Stimulated activated CD4-positive, alpha-beta T cell treated with anti-CD3 and anti-CD28 coated beads, Interleukin-1b, Interleukin-23, amount 100 ng/mL, for 24 hours (primary cell): ENCODE results near the gene FBN3.
"Not testable (repeated sequence)": the region's sequence is repeated elsewhere in the genome, so short reads cannot be mapped to it uniquely, and the experiment has no call there.

ENCODE experiments used
- DNase-seq, 4 experiments: peaks; one replicate each; pipeline ENCODE4 v3.0.0-alpha.2; 2020; ENCODE audit warnings: low read depth in 4 of 4, low spot score in 1 of 4

Gene FBN3

DNA sequence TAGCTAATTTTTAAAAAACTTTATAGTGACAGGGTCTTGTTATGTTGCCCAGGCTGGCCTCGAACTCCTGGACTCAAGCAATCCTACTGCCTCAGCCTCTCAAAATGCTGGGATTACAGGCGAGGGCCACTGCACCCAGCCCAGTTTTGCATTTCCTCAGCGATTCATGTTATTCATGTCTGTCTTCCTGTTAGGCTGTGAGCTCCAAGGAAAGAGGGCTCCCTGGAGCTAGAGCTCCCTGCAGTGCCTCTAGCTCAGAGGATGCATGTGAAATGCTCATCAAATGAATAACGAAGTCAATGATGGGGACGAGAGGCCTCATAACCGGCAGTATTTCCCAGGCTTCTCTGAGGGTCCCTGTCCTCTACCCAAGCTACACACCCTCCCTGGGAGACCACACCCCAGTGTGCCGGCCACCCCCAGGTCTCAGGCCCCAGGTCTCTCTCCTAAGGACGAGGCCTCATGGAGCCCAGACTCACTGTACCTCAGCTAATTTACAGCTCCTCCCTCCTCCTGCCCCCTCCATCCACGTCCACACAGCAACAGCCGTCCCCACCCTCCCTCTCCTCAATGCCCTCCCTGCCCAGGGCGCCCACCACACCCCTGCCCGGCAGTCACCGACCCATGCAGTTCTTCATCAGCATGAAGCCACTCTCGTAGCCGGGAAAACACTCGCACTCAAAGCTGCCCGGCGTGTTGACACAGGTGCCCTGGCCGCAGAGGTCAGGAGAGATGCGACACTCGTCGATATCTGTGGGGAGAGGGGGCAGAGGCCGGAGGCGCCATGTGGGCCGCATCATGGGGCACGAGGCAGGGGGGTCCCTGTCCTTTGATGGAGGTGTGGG, 28.5 kb downstream of the FBN3 start:
- no peak for DNase-seq

GRCh38 chr19:8117991-8118390, 31.4 kb downstream of the FBN3 start:
- no peak for DNase-seq

GRCh38 chr19:8116437-8117293, 32.7 kb downstream of the FBN3 start:
- DNase-seq: no peak

GRCh38 chr19:8115805-8116396, 33.5 kb downstream of the FBN3 start:
- DNase-seq: no peak

DNA sequence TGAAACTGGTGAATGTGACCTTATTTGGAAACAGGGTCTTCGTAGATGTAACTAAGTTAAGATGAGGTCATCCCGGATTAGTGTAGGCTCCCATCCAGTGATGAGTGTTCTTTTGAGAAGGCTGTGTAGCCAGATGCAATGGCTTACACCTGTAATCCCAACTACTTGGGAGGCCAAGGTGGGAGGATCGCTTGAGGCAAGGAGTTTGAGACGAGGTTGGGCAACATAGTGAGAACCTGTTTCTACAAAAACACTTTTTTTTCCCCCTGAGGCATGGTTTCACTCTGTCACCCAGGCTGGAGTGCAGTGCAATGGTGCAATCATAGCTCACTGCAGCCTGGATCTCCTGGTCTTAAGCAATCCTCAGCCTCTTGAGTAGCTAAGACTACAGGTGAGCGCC, 36.4 kb downstream of the FBN3 start:
- no peak for DNase-seq

DNA sequence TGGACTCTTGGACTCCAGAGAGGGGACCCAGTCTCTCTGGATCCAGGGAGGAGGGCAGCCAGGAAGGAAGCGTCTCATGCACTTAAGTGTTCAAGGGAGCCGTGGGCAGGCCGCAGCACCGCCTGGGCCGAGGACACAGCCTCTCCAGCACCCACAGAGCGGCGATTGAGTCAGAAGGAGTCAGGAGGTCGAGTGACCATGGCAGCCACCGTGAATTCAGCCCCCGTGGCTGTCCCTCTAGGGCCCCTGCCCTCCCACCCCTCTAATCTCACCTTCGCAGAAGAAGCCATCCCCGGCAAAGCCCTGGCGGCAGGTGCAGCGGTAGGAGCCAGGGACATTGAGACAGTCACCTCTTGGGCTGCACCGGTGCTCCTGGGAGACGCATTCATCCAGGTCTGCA, 38.0 kb downstream of the FBN3 start:
- DNase-seq: no peak

GRCh38 chr19:8110931-8111330, 38.5 kb downstream of the FBN3 start:
- DNase-seq: no peak

- no peak for DNase-seq
These were observed 39.3 kb downstream of the FBN3 start for GRCh38 chr19:8109890-8110662.

- no peak for DNase-seq
These were observed 39.9 kb downstream of the FBN3 start for GRCh38 chr19:8109455-8109854.

DNA sequence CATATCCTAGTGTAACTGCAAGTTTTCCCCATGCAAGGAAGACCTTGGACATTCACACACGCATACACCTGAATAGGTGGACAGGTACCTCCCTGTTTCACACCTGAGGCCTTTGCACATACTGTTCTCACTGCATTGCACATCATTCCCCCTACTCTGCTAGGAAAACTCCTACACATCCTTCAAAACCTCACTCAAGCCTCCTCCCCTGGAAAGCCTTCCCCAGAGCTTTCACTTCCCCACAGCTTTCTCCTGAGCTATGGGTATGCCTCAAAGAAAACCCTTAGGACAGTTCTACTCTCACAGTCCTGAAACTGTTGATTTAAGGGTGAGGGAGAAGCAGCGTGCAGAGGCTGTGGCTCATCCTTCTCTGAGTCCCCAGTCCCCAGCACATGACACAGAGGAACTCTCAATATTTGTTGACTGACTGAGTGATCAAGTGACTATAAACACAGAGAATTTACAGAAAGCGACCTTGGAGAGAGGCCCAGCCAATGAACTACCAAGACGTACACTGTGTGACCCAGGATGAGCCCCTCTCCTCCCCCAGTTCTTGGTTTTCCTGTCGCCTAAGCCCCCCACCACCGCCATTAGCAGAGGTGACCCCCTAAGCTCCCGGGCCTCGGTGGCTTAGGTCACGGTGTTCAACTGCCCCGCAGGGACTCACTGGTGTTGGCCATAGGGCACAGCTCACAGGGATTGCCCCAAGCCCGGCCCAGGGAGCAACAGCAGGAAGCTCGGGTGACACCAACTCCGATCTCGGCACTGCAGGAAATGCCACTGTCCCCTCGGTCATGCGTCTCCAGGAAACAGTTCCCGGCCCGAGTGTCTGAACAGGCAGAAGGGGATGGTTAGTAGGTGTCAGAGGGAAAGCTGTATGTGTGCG, 40.6 kb downstream of the FBN3 start:
- no peak for DNase-seq

GRCh38 chr19:8107301-8107903, 42.0 kb downstream of the FBN3 start:
- DNase-seq: no peak

- DNase-seq: no peak
These were observed 43.9 kb downstream of the FBN3 start for GRCh38 chr19:8105471-8105870.

- DNase-seq: not testable (repeated sequence)
These were observed 47.5 kb downstream of the FBN3 start for GRCh38 chr19:8101910-8102309.

DNA sequence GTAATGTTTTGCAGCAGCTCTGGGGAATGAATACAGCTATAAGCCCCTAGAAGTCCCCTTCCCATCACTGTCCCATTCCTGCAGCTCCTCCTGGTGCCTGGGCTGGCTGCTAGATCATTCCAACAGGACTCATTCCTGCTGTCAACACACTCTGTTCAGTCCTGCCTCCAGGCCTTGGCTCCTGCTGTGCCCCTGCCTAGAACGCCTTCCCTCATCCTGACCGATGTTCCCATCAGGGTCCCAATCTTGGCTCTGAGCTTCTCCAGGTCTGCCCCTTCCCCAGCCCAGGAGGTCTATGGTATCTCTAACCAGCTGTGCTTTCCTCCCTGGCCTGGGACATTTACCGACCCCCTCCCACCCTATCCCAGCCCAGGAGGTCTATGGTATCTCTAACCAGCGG, 48.1 kb downstream of the FBN3 start:
- DNase-seq: no peak

GRCh38 chr19:8097681-8098567, 51.5 kb downstream of the FBN3 start:
- no peak for DNase-seq

GRCh38 chr19:8097198-8097597, 52.2 kb downstream of the FBN3 start:
- no peak for DNase-seq

- no peak for DNase-seq
These were observed 53.3 kb downstream of the FBN3 start for GRCh38 chr19:8096071-8096470.

GRCh38 chr19:8095354-8095886, 54.0 kb downstream of the FBN3 start:
- no peak for DNase-seq
